ENCODE results near the gene CFAP221. TPM values are rescaled to one million over a fixed set of nuclear protein-coding genes. Genes with fewer than 3 reads are reported as not detected.

The CFAP221 gene
- total RNA-seq, 1 experiment from 2014 or later: not detected

- POLR2A ChIA-PET (ENCODE audit: unreplicated experiment): no interaction called here
- no peaks in the 10 kb centered on the region for H3K9me3 ChIP-seq (ENCODE audit: insufficient read depth, low read depth)
- H3K4me1 ChIP-seq (replicated peaks; ENCODE audit: insufficient read depth): no peaks in the 10 kb centered on the region
- no peaks in the 10 kb centered on the region for H3K79me2 ChIP-seq (ENCODE audit: low read depth)
- H2AFZ ChIP-seq: no peak overlapping the region
- intact Hi-C loops (cut with micrococcal nuclease; ENCODE audit: unreplicated experiment): no loop called here
- no peak for DNase-seq
- no peaks in the 10 kb centered on the region for H3F3A ChIP-seq (ENCODE audit: insufficient read depth, low read depth)
- no peaks in the 10 kb centered on the region for H3K36me3 ChIP-seq (ENCODE audit: low read depth)
- H3K4me2 ChIP-seq: no peak overlapping the region
- no peak overlapping the region for H3K4me3 ChIP-seq
- TF ChIP-seq, protein P1, sequence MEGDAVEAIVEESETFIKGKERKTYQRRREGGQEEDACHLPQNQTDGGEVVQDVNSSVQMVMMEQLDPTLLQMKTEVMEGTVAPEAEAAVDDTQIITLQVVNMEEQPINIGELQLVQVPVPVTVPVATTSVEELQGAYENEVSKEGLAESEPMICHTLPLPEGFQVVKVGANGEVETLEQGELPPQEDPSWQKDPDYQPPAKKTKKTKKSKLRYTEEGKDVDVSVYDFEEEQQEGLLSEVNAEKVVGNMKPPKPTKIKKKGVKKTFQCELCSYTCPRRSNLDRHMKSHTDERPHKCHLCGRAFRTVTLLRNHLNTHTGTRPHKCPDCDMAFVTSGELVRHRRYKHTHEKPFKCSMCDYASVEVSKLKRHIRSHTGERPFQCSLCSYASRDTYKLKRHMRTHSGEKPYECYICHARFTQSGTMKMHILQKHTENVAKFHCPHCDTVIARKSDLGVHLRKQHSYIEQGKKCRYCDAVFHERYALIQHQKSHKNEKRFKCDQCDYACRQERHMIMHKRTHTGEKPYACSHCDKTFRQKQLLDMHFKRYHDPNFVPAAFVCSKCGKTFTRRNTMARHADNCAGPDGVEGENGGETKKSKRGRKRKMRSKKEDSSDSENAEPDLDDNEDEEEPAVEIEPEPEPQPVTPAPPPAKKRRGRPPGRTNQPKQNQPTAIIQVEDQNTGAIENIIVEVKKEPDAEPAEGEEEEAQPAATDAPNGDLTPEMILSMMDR (conservative IDR thresholded peaks at IDR 0.05): no peak
- no peak for TF ChIP-seq EZH2 (IDR thresholded peaks at IDR 0.05; ENCODE audit: low read depth)
- H3K9me2 ChIP-seq (ENCODE audit: insufficient read depth): no peaks in the 10 kb centered on the region
- CTCF ChIA-PET: no interaction called here
- H3K27me3 ChIP-seq (ENCODE audit: insufficient read depth, low read depth): peaks cover 40% of the 10 kb centered on the region
- H4K20me1 ChIP-seq (ENCODE audit: insufficient read depth): no peaks in the 10 kb centered on the region
- BruUV-seq (replicated peaks): no TSS peak
- H3K27ac ChIP-seq: no peak overlapping the region
Observed at GRCh38 chr2:119521433-119522050, 22.7 kb upstream of the CFAP221 start.

- DNase-seq: no peak
- H3K9me2 ChIP-seq (ENCODE audit: insufficient read depth): no peaks in the 10 kb centered on the region
Observed at GRCh38 chr2:119522671-119523070, 21.6 kb upstream of the CFAP221 start.

GRCh38 chr2:119523383-119523951 lies 20.8 kb upstream of the CFAP221 start:
- no TSS peak for BruUV-seq (replicated peaks)
- no peak overlapping the region for H2AFZ ChIP-seq
- no peaks in the 10 kb centered on the region for H3F3A ChIP-seq (ENCODE audit: insufficient read depth, low read depth)
- no peak for DNase-seq
- H3K4me3 ChIP-seq: no peak overlapping the region
- no peaks in the 10 kb centered on the region for H3K9me2 ChIP-seq (ENCODE audit: insufficient read depth)
- no peaks in the 10 kb centered on the region for H3K4me1 ChIP-seq (replicated peaks; ENCODE audit: insufficient read depth)
- ChIA-PET POLR2A (ENCODE audit: unreplicated experiment) (no interaction called here), CTCF (no interaction called here)
- no peaks in the 10 kb centered on the region for H4K20me1 ChIP-seq (ENCODE audit: insufficient read depth)
- no peaks in the 10 kb centered on the region for H3K9me3 ChIP-seq (ENCODE audit: insufficient read depth, low read depth)
- no peaks in the 10 kb centered on the region for H3K36me3 ChIP-seq (ENCODE audit: low read depth)
- no peak overlapping the region for H3K27ac ChIP-seq
- no peak overlapping the region for H3K4me2 ChIP-seq
- TF ChIP-seq, protein P1 (conservative IDR thresholded peaks at IDR 0.05): no peak
- TF ChIP-seq EZH2 (IDR thresholded peaks at IDR 0.05; ENCODE audit: low read depth): no peak
- peaks cover 54% of the 10 kb centered on the region for H3K27me3 ChIP-seq (ENCODE audit: insufficient read depth, low read depth)
- intact Hi-C loops (cut with micrococcal nuclease; ENCODE audit: unreplicated experiment): no loop called here
- H3K79me2 ChIP-seq (ENCODE audit: low read depth): no peaks in the 10 kb centered on the region

More at GRCh38 chr2:119522671-119523070, 21.6 kb upstream of the CFAP221 start:
- Histone ChIP-seq H3K4me1 (replicated peaks; ENCODE audit: insufficient read depth) (no peaks in the 10 kb centered on the region), H3K27ac (no peak overlapping the region), H3K4me3 (no peak overlapping the region), H3K36me3 (ENCODE audit: low read depth) (no peaks in the 10 kb centered on the region), H3K79me2 (ENCODE audit: low read depth) (no peaks in the 10 kb centered on the region), H3K9me3 (ENCODE audit: insufficient read depth, low read depth) (no peaks in the 10 kb centered on the region), H4K20me1 (ENCODE audit: insufficient read depth) (no peaks in the 10 kb centered on the region), H2AFZ (no peak overlapping the region), H3K27me3 (ENCODE audit: insufficient read depth, low read depth) (peaks cover 49% of the 10 kb centered on the region), H3F3A (ENCODE audit: insufficient read depth, low read depth) (no peaks in the 10 kb centered on the region), H3K4me2 (no peak overlapping the region)
- no TSS peak for BruUV-seq (replicated peaks)
- ChIA-PET CTCF (no interaction called here), POLR2A (ENCODE audit: unreplicated experiment) (no interaction called here)
- TF ChIP-seq EZH2 (IDR thresholded peaks at IDR 0.05; ENCODE audit: low read depth): no peak
- TF ChIP-seq, protein P1 (conservative IDR thresholded peaks at IDR 0.05): no peak
- intact Hi-C loops (cut with micrococcal nuclease; ENCODE audit: unreplicated experiment): no loop called here

Data from PC-9 (cell line).